K562 (cell line): ENCODE measurements around the gene ABAT. TPM values are rescaled to one million over a fixed set of nuclear protein-coding genes. Genes with fewer than 3 reads are reported as not detected.

ENCODE experiments used
- ATAC-seq: fragments of 200-7000 bp; cut with Tn5 transposase; 3 replicates; pipeline ENCODE4 v1.9.1; 2020; ENCODE audit warnings: moderate library complexity
- BruUV-seq: library from RNA; stranded (reverse); fragments of 400-500 nt; replicated peaks from 2 replicates; lab custom pipeline; 2021; lab: Mats Ljungman, UMichigan
- CTCF ChIA-PET: fragments of 300-600 bp; formaldehyde crosslinking; extraction: SDS; loops from one replicate; lab custom pipeline; 2021; ENCODE audit warnings: low intra/inter-chr PET ratio; lab: Yijun Ruan, JAX
- POLR2A ChIA-PET: fragments of 300-600, 350-650 bp; sonication (Branson Sonifier 250); formaldehyde crosslinking; extraction: SDS; loops from one replicate; lab custom pipeline; 2021; ENCODE audit warnings: antibody characterized with exemption, inconsistent platforms; lab: Yijun Ruan, JAX
- DNase-seq, 4 experiments: peaks; one replicate each; pipeline versions ENCODE4 v3.0.0 to v3.0.0-alpha.2; 2011 to 2018; ENCODE audit warnings: low spot score in 3 of 4, mixed read lengths in 3 of 4; ENCODE audit errors: extremely low read depth in 1 of 4
- FAIRE-seq: peaks from 2 replicates; lab custom pipeline; 2011; peaks lifted over from hg19 to GRCh38; lab: Jason Lieb, UNC
- H2AFZ ChIP-seq: 2 replicates; pipeline ENCODE4 v1.6.0; 2011; ENCODE audit warnings: low read depth, low read length, control low read depth, inconsistent platforms
- H3K27ac ChIP-seq: fragments of 200-600 bp; 3 replicates; pipeline ENCODE4 v1.8.0; 2011; ENCODE audit warnings: low read depth, mild to moderate bottlenecking, control low read depth, inconsistent platforms, low read length, moderate library complexity, mixed read lengths; ENCODE audit errors: extremely low read depth
- H3K27me3 ChIP-seq, 2 experiments: fragments of 300-600 bp in 1 of 2; 2 replicates in 1 of 2; 3 replicates in 1 of 2; pipeline versions ENCODE4 v1.6.0 to v1.8.0; 2011; ENCODE audit warnings: inconsistent platforms in 2 of 2, low read length in 2 of 2, mild to moderate bottlenecking in 1 of 2, mixed read lengths in 1 of 2, moderate library complexity in 1 of 2; ENCODE audit not compliant: control insufficient read depth in 2 of 2, insufficient read depth in 2 of 2
- H3K36me3 ChIP-seq: fragments of 300-600 bp; 3 replicates; pipeline ENCODE4 v1.8.0; 2011; ENCODE audit warnings: mild to moderate bottlenecking, low read length, inconsistent platforms; ENCODE audit not compliant: control insufficient read depth, insufficient read depth
- H3K4me1 ChIP-seq, 2 experiments: fragments of 200-600 bp in 1 of 2; replicated peaks in 1 of 2; 2 replicates in 1 of 2; 3 replicates in 1 of 2; pipeline versions ENCODE4 v1.5.1 to v1.8.0; 2011; ENCODE audit warnings: inconsistent platforms in 2 of 2, low read length in 2 of 2, mild to moderate bottlenecking in 1 of 2, mixed read lengths in 1 of 2, moderate library complexity in 1 of 2; ENCODE audit not compliant: control insufficient read depth in 2 of 2, insufficient read depth in 2 of 2
- H3K4me2 ChIP-seq: 2 replicates; pipeline ENCODE4 v1.6.1; 2011; ENCODE audit warnings: low read length, control low read depth, inconsistent platforms, mixed read lengths; ENCODE audit not compliant: insufficient read depth
- H3K4me3 ChIP-seq: fragments of 200-600 bp; sonication (generic), shearing (Covaris generic); 2 replicates; pipeline ENCODE4 v1.5.1; 2016; ENCODE audit warnings: control low read depth, inconsistent platforms
- H3K79me2 ChIP-seq: fragments of 200-600 bp; 3 replicates; pipeline ENCODE4 v1.8.0; 2011; ENCODE audit warnings: low read length, inconsistent platforms; ENCODE audit not compliant: control insufficient read depth, insufficient read depth
- H3K9ac ChIP-seq, 2 experiments: 2 replicates each; pipeline versions ENCODE4 v1.6.0 to v1.6.1; 2011; ENCODE audit warnings: low read depth in 2 of 2, low read length in 2 of 2, control low read depth in 1 of 2, inconsistent platforms in 1 of 2, mild to moderate bottlenecking in 1 of 2, mixed read lengths in 1 of 2; ENCODE audit not compliant: insufficient read depth in 1 of 2
- H3K9me1 ChIP-seq: one replicate; pipeline ENCODE4 v1.6.0; 2011; ENCODE audit warnings: inconsistent platforms, mild to moderate bottlenecking, low read length, moderate library complexity; ENCODE audit not compliant: control insufficient read depth, insufficient read depth
- H3K9me3 ChIP-seq: replicated peaks from 2 replicates; pipeline ENCODE4 v1.5.1; 2011; ENCODE audit warnings: low read depth, low read length, inconsistent platforms; ENCODE audit not compliant: control insufficient read depth, insufficient read depth
- H4K20me1 ChIP-seq: replicated peaks from 2 replicates; pipeline ENCODE4 v1.6.1; 2011; ENCODE audit warnings: low read length, inconsistent platforms, mixed read lengths; ENCODE audit not compliant: control insufficient read depth, insufficient read depth
- BCLAF1 ChIP-seq, 2 experiments: fragments of 450-650 bp in 1 of 2; IDR thresholded peaks; 2 replicates each; pipeline ENCODE4 v1.6.1; 2011 to 2017; ENCODE audit warnings: low read depth in 2 of 2, antibody characterized with exemption in 1 of 2, borderline replicate concordance in 1 of 2, low read length in 1 of 2, mild to moderate bottlenecking in 1 of 2, mixed read lengths in 1 of 2; ENCODE audit not compliant: control insufficient read depth in 1 of 2
- EZH2 ChIP-seq: IDR thresholded peaks from 2 replicates; pipeline ENCODE4 v1.6.1; 2012; ENCODE audit warnings: low read depth, mild to moderate bottlenecking, inconsistent platforms, low read length, borderline replicate concordance
- KDM4B ChIP-seq, 2 experiments: fragments of 450-650 bp in 1 of 2; sonication (generic) in 1 of 2; IDR thresholded peaks; 2 replicates each; pipeline ENCODE4 v1.6.1; 2016 to 2017; ENCODE audit warnings: borderline replicate concordance in 2 of 2, antibody characterized with exemption in 1 of 2, low read depth in 1 of 2, mild to moderate bottlenecking in 1 of 2
- ZFP30 ChIP-seq: fragments of 250-450 bp; sonication (Bioruptor Pico); IDR thresholded peaks from 2 replicates; pipeline ENCODE4 v1.8.0; 2022; ENCODE audit warnings: moderate library complexity, mild to moderate bottlenecking, inconsistent platforms, borderline replicate concordance
- ZNF3 ChIP-seq: fragments of 250-450 bp; sonication (Bioruptor Pico); IDR thresholded peaks from 2 replicates; pipeline ENCODE4 v1.5.0; 2021; ENCODE audit warnings: mild to moderate bottlenecking, moderate library complexity
- ZNF551 ChIP-seq: fragments of 250-450 bp; sonication (Bioruptor Pico); IDR thresholded peaks from 2 replicates; pipeline ENCODE4 v1.5.0; 2021; ENCODE audit warnings: mild to moderate bottlenecking, moderate library complexity
- WGBS: fragments of 100-300 bp; shearing (Covaris generic); methylation state at CpG from one replicate; pipeline ENCODE4 v1.1.6; 2016; ENCODE audit warnings: low coverage, mixed read lengths; ENCODE audit not compliant: insufficient coverage; ENCODE audit errors: missing lambda C conversion rate; 5-methylcytosine and 5-hydroxymethylcytosine counted together
- in situ Hi-C: fragments of 300-500 bp; cut with MboI; formaldehyde crosslinking; loops from 4 replicates; pipeline ENCODE4 v1.15.0; 2018; ENCODE audit warnings: inconsistent platforms, mixed read lengths
- intact Hi-C: fragments of 100-400 bp; cut with micrococcal nuclease; formaldehyde crosslinking; loops from 2 replicates; pipeline ENCODE4 v1.14.2; 2022
- polyA plus RNA-seq, 8 experiments: library from polyadenylated mRNA; depleted of rRNA in 4 of 8; stranded (reverse) in 5 of 8; unstranded in 3 of 8; fragments of >200 nt; fragmentation: Nextera tagmentation in 2 of 8; fragmentation: Illumina TruSeq in 1 of 8; extraction: Ambion mirVana in 2 of 8; extraction: Trizol in 1 of 8; gene quantifications; 2 replicates each; pipeline versions ENCODE4 v1.2.1 to v1.2.3, GENCODE V29; 2011 to 2014; ENCODE audit warnings: inconsistent platforms in 1 of 8, missing spikeins in 1 of 8
- total RNA-seq, 7 experiments: library from RNA; depleted of rRNA in 6 of 7; stranded (reverse); fragments of >200 nt in 6 of 7; fragmentation: Illumina TruSeq in 2 of 7; extraction: Trizol in 2 of 7; gene quantifications; 2 replicates each; pipeline versions ENCODE4 v1.2.1 to v1.2.3, GENCODE V29; 2011 to 2021; ENCODE audit warnings: low replicate concordance in 1 of 7
- TF ChIP-seq, protein P1 (sequence below): fragments of 150-350 bp; IDR thresholded peaks from 2 replicates; pipeline ENCODE4 v1.6.1; 2014; ENCODE audit warnings: low read depth, mild to moderate bottlenecking, low read length, borderline replicate concordance

The ABAT gene
- total and polyA plus RNA-seq, 9 of the 15 experiments (the other 6 are each of a cell fraction or from before 2014, with no cell fraction given), result 0.01 to 0.49 (median 0.10) TPM

GRCh38 chr16:8625491-8626087, 48.8 kb upstream of the ABAT start:
- BruUV-seq, result no TSS peak
- DNase-seq (no peak), FAIRE-seq (no peak), ATAC-seq (no peak)
- WGBS, result 96% methylated on average over 10 of the region's 10 CpGs
- no peaks in the 10 kb centered on the region for H3K27me3 ChIP-seq
- H3K4me2 ChIP-seq, result no peak overlapping the region
- peaks cover 31% of the 10 kb centered on the region for H3K79me2 ChIP-seq
- no peak overlapping the region for H3K9ac ChIP-seq
- H2AFZ ChIP-seq, result no peak overlapping the region
- no peak overlapping the region for H3K4me3 ChIP-seq
- CTCF ChIA-PET, result no interaction called here
- TF ChIP-seq, protein P1, sequence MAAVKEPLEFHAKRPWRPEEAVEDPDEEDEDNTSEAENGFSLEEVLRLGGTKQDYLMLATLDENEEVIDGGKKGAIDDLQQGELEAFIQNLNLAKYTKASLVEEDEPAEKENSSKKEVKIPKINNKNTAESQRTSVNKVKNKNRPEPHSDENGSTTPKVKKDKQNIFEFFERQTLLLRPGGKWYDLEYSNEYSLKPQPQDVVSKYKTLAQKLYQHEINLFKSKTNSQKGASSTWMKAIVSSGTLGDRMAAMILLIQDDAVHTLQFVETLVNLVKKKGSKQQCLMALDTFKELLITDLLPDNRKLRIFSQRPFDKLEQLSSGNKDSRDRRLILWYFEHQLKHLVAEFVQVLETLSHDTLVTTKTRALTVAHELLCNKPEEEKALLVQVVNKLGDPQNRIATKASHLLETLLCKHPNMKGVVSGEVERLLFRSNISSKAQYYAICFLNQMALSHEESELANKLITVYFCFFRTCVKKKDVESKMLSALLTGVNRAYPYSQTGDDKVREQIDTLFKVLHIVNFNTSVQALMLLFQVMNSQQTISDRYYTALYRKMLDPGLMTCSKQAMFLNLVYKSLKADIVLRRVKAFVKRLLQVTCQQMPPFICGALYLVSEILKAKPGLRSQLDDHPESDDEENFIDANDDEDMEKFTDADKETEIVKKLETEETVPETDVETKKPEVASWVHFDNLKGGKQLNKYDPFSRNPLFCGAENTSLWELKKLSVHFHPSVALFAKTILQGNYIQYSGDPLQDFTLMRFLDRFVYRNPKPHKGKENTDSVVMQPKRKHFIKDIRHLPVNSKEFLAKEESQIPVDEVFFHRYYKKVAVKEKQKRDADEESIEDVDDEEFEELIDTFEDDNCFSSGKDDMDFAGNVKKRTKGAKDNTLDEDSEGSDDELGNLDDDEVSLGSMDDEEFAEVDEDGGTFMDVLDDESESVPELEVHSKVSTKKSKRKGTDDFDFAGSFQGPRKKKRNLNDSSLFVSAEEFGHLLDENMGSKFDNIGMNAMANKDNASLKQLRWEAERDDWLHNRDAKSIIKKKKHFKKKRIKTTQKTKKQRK, result no peak
- TF ChIP-seq KDM4B (IDR thresholded peaks at IDR 0.05; ENCODE audit: borderline replicate concordance in 2 of 2, low read depth in 1 of 2), result no peak
- no peak for TF ChIP-seq BCLAF1 (IDR thresholded peaks at IDR 0.05; ENCODE audit: borderline replicate concordance in 1 of 2, control insufficient read depth in 1 of 2, low read depth in 2 of 2, low read length in 1 of 2)
- TF ChIP-seq ZNF551 (CRISPR knock-in tag), result no peak
- TF ChIP-seq ZFP30 (CRISPR knock-in tag), result no peak
- TF ChIP-seq EZH2, result no peak
- TF ChIP-seq ZNF3 (CRISPR knock-in tag), result no peak
- intact Hi-C loops, result no loop called here
- H4K20me1 ChIP-seq, result 0 out of 2 replicates have a peak, but pooled peaks cover 8% of the 10 kb centered on the region
- H3K36me3 ChIP-seq, result peaks cover 61% of the 10 kb centered on the region; the same call in 2 of the 3 replicates
- H3K9me3 ChIP-seq, result no peaks in the 10 kb centered on the region
- no peak overlapping the region for H3K27ac ChIP-seq
- peaks cover 3 to 6% of the 10 kb centered on the region in 2 experiments; a peak in 3 of 5 replicates for H3K4me1 ChIP-seq
- in situ Hi-C loops, result no loop called here
- no peaks in the 10 kb centered on the region for H3K9me1 ChIP-seq
- POLR2A ChIA-PET, result interaction anchor here (0.9 kb wide), 1 partner anchor 29 kb away, joined by 3 read pairs; no protein-coding TSS in a partner anchor
